Activated CD8-positive, alpha-beta memory T cell treated with anti-CD3 and anti-CD28 coated beads for 36 hours (primary cell): ENCODE measurements around the gene ACKR1. TPM values are rescaled to one million over a fixed set of nuclear protein-coding genes. Genes with fewer than 3 reads are reported as not detected.

Experiments
- total RNA-seq, 2 experiments: library from RNA; stranded (reverse); gene quantifications; one replicate each; pipeline ENCODE4 v1.2.3, GENCODE V29; 2021

Gene ACKR1
- total RNA-seq, 2 experiments from 2014 or later, result 0.27 TPM; not detected in 1

Other genes starting within 250 kb of the ACKR1 start
- gene IFI16, start 195.0 kb upstream of the ACKR1 start, total RNA-seq, result 100 to 1,000 TPM; 203 to 212 TPM
- 10 to 100 TPM; 64.8 to 64.9 TPM for gene AIM2, start 128.1 kb upstream of the ACKR1 start, total RNA-seq
- gene CADM3, start 33.3 kb upstream of the ACKR1 start, total RNA-seq, result not detected
- gene FCER1A, start 97.5 kb downstream of the ACKR1 start, total RNA-seq, result not detected
- gene OR10J4, start 227.3 kb downstream of the ACKR1 start, total RNA-seq, result not detected
- gene OR10J1, start 234.8 kb downstream of the ACKR1 start, total RNA-seq, result not detected